Measurements from ENCODE around the gene CYP26B1. TPM values are rescaled to one million over a fixed set of nuclear protein-coding genes. Genes with fewer than 3 reads are reported as not detected.

CYP26B1 gene
- total RNA-seq, 2 experiments from 2014 or later, result not detected

DNA sequence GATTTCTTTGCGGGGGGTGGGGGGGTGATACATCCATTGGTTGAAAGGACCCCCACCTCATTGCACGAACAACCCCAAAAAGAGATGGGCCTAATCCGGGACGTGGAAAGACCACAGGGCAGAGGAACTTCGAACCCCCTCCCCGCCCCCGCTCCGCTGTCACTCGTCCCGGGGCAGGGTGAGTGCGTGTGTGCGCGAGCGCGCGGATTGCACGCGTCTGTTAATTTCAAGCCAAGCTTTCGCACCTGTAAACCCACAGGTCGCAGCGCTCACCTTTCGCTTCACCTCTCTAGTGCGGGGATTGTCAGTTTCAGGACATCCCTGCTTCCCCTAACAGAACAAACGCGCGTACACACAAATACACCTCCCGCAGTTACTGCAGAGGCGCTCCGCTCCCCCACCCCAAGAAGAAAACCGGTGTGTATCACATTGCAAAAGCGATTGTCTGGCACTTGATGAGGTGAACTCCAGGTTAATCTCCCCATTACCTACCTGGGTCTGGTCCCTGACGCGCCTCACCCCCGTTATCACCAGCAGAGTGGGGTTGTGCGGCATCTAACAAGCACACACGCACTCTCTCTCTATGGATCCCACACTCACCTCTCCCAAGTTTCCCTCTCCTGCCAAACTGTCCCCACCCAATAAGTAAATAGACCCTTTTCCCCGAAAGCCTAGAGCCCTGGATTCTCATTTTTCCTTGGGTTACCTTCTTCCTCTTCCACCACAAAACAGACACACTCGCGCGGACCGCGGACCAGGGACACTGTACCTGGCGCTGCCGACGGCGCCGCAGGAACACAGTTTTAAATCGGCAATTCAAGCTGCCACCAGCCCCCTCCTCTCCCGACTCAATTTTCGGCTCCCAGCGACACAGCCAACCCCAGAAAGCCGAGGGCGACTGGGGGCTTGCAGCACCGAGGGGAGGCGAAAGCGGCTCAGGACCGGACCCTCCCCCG is 1.0 kb downstream of the CYP26B1 start:
- no TSS peak for BruUV-seq (replicated peaks)
- intact Hi-C loops (cut with micrococcal nuclease; ENCODE audit: unreplicated experiment), result no loop called here
- no peak overlapping the region for H3K4me2 ChIP-seq (ENCODE audit: low read length)

DNA sequence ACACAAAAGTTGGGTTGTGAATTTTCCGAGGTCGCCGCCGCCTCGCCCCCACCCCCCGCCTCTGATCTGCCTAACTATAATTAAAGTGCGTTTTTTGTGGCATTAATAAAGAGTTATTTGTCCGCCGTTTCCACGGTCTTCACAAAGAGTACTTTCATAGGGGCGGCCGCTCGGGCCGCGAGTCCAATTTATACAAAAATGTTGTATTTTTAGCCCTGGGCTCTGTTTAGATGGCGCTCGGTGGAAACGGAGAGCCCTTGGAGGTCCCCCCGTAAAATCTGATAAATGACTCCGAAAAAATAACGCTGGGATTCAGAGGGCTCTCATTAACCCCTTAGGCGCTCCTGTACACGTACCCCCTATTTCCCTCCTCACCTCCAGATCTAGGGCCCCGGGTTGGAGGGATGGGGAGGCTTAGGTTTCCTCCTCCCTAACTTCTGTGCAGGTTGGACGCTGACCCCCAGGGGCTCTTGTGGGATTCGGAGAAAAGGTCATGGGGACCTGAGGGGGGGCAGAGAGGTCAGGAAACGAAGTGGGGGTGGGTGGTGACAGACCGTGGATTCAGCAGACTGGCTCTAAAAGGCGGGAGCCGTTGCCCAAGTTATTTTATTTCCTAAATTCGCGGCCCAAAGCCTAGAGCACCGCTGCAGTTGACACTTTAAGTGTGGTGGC is 1.9 kb downstream of the CYP26B1 start:
- no peak overlapping the region for H3K4me2 ChIP-seq (ENCODE audit: low read length)
- no peaks in the 10 kb centered on the region for H3K79me2 ChIP-seq (ENCODE audit: insufficient read depth, low read depth, low read length)
- H3K9me3 ChIP-seq (ENCODE audit: low read length), result no peaks in the 10 kb centered on the region
- H3K4me1 ChIP-seq (ENCODE audit: insufficient read depth, low read length, poor library complexity, severe bottlenecking), result no peaks in the 10 kb centered on the region
- CTCF ChIA-PET (ENCODE audit: unreplicated experiment), result no interaction called here
- DNase-seq (ENCODE audit: low spot score), result no peak
- no peaks in the 10 kb centered on the region for H4K20me1 ChIP-seq (ENCODE audit: insufficient read depth, low read length)
- BruUV-seq (replicated peaks), result no TSS peak
- TF ChIP-seq, protein P1, sequence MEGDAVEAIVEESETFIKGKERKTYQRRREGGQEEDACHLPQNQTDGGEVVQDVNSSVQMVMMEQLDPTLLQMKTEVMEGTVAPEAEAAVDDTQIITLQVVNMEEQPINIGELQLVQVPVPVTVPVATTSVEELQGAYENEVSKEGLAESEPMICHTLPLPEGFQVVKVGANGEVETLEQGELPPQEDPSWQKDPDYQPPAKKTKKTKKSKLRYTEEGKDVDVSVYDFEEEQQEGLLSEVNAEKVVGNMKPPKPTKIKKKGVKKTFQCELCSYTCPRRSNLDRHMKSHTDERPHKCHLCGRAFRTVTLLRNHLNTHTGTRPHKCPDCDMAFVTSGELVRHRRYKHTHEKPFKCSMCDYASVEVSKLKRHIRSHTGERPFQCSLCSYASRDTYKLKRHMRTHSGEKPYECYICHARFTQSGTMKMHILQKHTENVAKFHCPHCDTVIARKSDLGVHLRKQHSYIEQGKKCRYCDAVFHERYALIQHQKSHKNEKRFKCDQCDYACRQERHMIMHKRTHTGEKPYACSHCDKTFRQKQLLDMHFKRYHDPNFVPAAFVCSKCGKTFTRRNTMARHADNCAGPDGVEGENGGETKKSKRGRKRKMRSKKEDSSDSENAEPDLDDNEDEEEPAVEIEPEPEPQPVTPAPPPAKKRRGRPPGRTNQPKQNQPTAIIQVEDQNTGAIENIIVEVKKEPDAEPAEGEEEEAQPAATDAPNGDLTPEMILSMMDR (conservative IDR thresholded peaks at IDR 0.05; ENCODE audit: low read length), result no peak
- TF ChIP-seq EZH2phosphoT487 (IDR thresholded peaks at IDR 0.05; ENCODE audit: borderline replicate concordance, low read depth, low read length), result no peak
- H3K36me3 ChIP-seq (ENCODE audit: insufficient read depth, low read length), result no peaks in the 10 kb centered on the region
- intact Hi-C loops (cut with micrococcal nuclease; ENCODE audit: unreplicated experiment), result no loop called here
- POLR2A ChIA-PET, result no interaction called here
- no peaks in the 10 kb centered on the region for H3K9me2 ChIP-seq (ENCODE audit: insufficient read depth, low read length)
- no peak overlapping the region for H3K27ac ChIP-seq (ENCODE audit: low read depth, low read length, poor library complexity, severe bottlenecking)
- H2AFZ ChIP-seq (ENCODE audit: low read length), result no peak overlapping the region
- H3K4me3 ChIP-seq (ENCODE audit: low read depth, low read length, poor library complexity, severe bottlenecking), result no peak overlapping the region

More for the DNA sequence above, 1.0 kb downstream of the CYP26B1 start:
- H3K4me1 ChIP-seq (ENCODE audit: insufficient read depth, low read length, poor library complexity, severe bottlenecking), result no peaks in the 10 kb centered on the region
- TF ChIP-seq, protein P1 (conservative IDR thresholded peaks at IDR 0.05; ENCODE audit: low read length), result no peak
- TF ChIP-seq EZH2phosphoT487 (IDR thresholded peaks at IDR 0.05; ENCODE audit: borderline replicate concordance, low read depth, low read length), result no peak
- no peak for DNase-seq (ENCODE audit: low spot score)
- POLR2A ChIA-PET, result no interaction called here
- H3K9me3 ChIP-seq (ENCODE audit: low read length), result no peaks in the 10 kb centered on the region
- no peak overlapping the region for H3K4me3 ChIP-seq (ENCODE audit: low read depth, low read length, poor library complexity, severe bottlenecking)
- no peaks in the 10 kb centered on the region for H3K36me3 ChIP-seq (ENCODE audit: insufficient read depth, low read length)
- CTCF ChIA-PET (ENCODE audit: unreplicated experiment), result no interaction called here
- H2AFZ ChIP-seq (ENCODE audit: low read length), result no peak overlapping the region
- H3K9me2 ChIP-seq (ENCODE audit: insufficient read depth, low read length), result no peaks in the 10 kb centered on the region
- no peak overlapping the region for H3K27ac ChIP-seq (ENCODE audit: low read depth, low read length, poor library complexity, severe bottlenecking)
- no peaks in the 10 kb centered on the region for H4K20me1 ChIP-seq (ENCODE audit: insufficient read depth, low read length)
- no peaks in the 10 kb centered on the region for H3K79me2 ChIP-seq (ENCODE audit: insufficient read depth, low read depth, low read length)

DNA sequence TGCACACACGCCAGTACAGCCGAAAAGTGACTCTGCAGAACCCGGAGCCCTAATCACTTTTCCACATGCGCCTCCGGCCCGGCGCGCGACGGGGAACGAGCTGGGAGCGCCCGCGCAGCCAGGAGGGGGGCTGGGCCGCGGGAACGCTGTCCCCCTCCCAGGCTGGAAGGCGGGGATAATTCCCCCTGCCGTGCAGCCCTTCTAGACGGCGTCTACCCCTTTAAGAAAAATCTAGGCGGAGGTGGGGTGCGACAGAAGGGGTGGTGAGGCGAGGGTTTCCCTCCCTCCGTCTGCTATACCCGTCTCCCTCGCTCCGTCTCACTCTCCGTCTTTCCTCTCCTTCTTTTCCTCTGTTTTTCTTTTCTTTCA is 2.4 kb downstream of the CYP26B1 start:
- Histone ChIP-seq H2AFZ (ENCODE audit: low read length) (no peak overlapping the region), H3K4me3 (ENCODE audit: low read depth, low read length, poor library complexity, severe bottlenecking) (no peak overlapping the region), H3K4me2 (ENCODE audit: low read length) (peak overlapping the region; percentile 20; the same call in 1 of the 2 replicates), H3K9me2 (ENCODE audit: insufficient read depth, low read length) (no peaks in the 10 kb centered on the region), H4K20me1 (ENCODE audit: insufficient read depth, low read length) (no peaks in the 10 kb centered on the region), H3K9me3 (ENCODE audit: low read length) (no peaks in the 10 kb centered on the region), H3K36me3 (ENCODE audit: insufficient read depth, low read length) (no peaks in the 10 kb centered on the region), H3K79me2 (ENCODE audit: insufficient read depth, low read depth, low read length) (no peaks in the 10 kb centered on the region), H3K27ac (ENCODE audit: low read depth, low read length, poor library complexity, severe bottlenecking) (no peak overlapping the region), H3K4me1 (ENCODE audit: insufficient read depth, low read length, poor library complexity, severe bottlenecking) (no peaks in the 10 kb centered on the region)
- no TSS peak for BruUV-seq (replicated peaks)
- ChIA-PET CTCF (ENCODE audit: unreplicated experiment) (no interaction called here), POLR2A (no interaction called here)
- DNase-seq (ENCODE audit: low spot score), result no peak
- intact Hi-C loops (cut with micrococcal nuclease; ENCODE audit: unreplicated experiment), result no loop called here
- no peak for TF ChIP-seq EZH2phosphoT487 (IDR thresholded peaks at IDR 0.05; ENCODE audit: borderline replicate concordance, low read depth, low read length)
- TF ChIP-seq, protein P1 (conservative IDR thresholded peaks at IDR 0.05; ENCODE audit: low read length), result no peak

All from OCI-LY7 (cell line).